ENCODE measurements around the gene MAP1A. TPM values are rescaled to one million over a fixed set of nuclear protein-coding genes. Genes with fewer than 3 reads are reported as not detected.
A peak's percentile ranks its signal among the peaks of the same experiment; 100 is the strongest.

MAP1A gene
- polyA plus RNA-seq, 3 donors: 7.5 to 8.7 (median 8.4) TPM

GRCh38 chr15:43510200-43511011 lies 7.0 kb upstream of the MAP1A start:
- DNase-seq (ENCODE audit: low read depth in 3 of 3, low spot score in 2 of 3): peak; percentile 87 to 98 (median 92)

GRCh38 chr15:43511012-43511885 lies 6.2 kb upstream of the MAP1A start:
- DNase-seq (ENCODE audit: low read depth in 3 of 3, low spot score in 2 of 3): no peak

GRCh38 chr15:43513550-43513949 lies 3.9 kb upstream of the MAP1A start:
- DNase-seq (ENCODE audit: low read depth in 3 of 3, low spot score in 2 of 3): no peak

GRCh38 chr15:43514241-43515057 lies 3.0 kb upstream of the MAP1A start:
- peak in 1 of 3 donors; percentile 8 for DNase-seq (ENCODE audit: low read depth in 3 of 3, low spot score in 2 of 3)

- no peak for DNase-seq (ENCODE audit: low read depth in 3 of 3, low spot score in 2 of 3)
Measured at GRCh38 chr15:43515741-43516140, 1.7 kb upstream of the MAP1A start.

- no peak for DNase-seq (ENCODE audit: low read depth in 3 of 3, low spot score in 2 of 3)
Measured at GRCh38 chr15:43516185-43516584, 1.2 kb upstream of the MAP1A start.

GRCh38 chr15:43516801-43517353 lies 531 bp upstream of the MAP1A start:
- peak in 1 of 3 donors; percentile 13 for DNase-seq (ENCODE audit: low read depth in 3 of 3, low spot score in 2 of 3)

GRCh38 chr15:43518197-43518761 lies 871 bp downstream of the MAP1A start:
- peak in 1 of 3 donors; percentile 8 for DNase-seq (ENCODE audit: low read depth in 3 of 3, low spot score in 2 of 3)

GRCh38 chr15:43519196-43519595 lies 1.8 kb downstream of the MAP1A start:
- no peak for DNase-seq (ENCODE audit: low read depth in 3 of 3, low spot score in 2 of 3)

- no peak for DNase-seq (ENCODE audit: low read depth in 3 of 3, low spot score in 2 of 3)
Measured at GRCh38 chr15:43520138-43520537, 2.7 kb downstream of the MAP1A start.

GRCh38 chr15:43521419-43521818 lies 4.0 kb downstream of the MAP1A start:
- no peak for DNase-seq (ENCODE audit: low read depth in 3 of 3, low spot score in 2 of 3)

- no peak for DNase-seq (ENCODE audit: low read depth in 3 of 3, low spot score in 2 of 3)
Measured at GRCh38 chr15:43522247-43522646, 4.8 kb downstream of the MAP1A start.

- DNase-seq (ENCODE audit: low read depth in 3 of 3, low spot score in 2 of 3): no peak
Measured at GRCh38 chr15:43523646-43524045, 6.2 kb downstream of the MAP1A start.

GRCh38 chr15:43524254-43524845 lies 6.9 kb downstream of the MAP1A start:
- DNase-seq (ENCODE audit: low read depth in 3 of 3, low spot score in 2 of 3): no peak

GRCh38 chr15:43525131-43525530 lies 7.7 kb downstream of the MAP1A start:
- no peak for DNase-seq (ENCODE audit: low read depth in 3 of 3, low spot score in 2 of 3)

- DNase-seq (ENCODE audit: low read depth in 3 of 3, low spot score in 2 of 3): no peak
Measured at GRCh38 chr15:43526261-43526930, 9.0 kb downstream of the MAP1A start.

- DNase-seq (ENCODE audit: low read depth in 3 of 3, low spot score in 2 of 3): no peak
Measured at GRCh38 chr15:43527016-43527801, 9.8 kb downstream of the MAP1A start.

- DNase-seq (ENCODE audit: low read depth in 3 of 3, low spot score in 2 of 3): no peak
Measured at GRCh38 chr15:43527802-43528541, 10.6 kb downstream of the MAP1A start.
